Measurements from ENCODE around the gene COQ8A.
"Not testable (repeated sequence)": the region's sequence is repeated elsewhere in the genome, so short reads cannot be mapped to it uniquely, and the experiment has no call there.

Gene COQ8A

GRCh38 chr1:226985839-226986463 is 45.9 kb downstream of the COQ8A start:
- DNase-seq = no peak

DNA sequence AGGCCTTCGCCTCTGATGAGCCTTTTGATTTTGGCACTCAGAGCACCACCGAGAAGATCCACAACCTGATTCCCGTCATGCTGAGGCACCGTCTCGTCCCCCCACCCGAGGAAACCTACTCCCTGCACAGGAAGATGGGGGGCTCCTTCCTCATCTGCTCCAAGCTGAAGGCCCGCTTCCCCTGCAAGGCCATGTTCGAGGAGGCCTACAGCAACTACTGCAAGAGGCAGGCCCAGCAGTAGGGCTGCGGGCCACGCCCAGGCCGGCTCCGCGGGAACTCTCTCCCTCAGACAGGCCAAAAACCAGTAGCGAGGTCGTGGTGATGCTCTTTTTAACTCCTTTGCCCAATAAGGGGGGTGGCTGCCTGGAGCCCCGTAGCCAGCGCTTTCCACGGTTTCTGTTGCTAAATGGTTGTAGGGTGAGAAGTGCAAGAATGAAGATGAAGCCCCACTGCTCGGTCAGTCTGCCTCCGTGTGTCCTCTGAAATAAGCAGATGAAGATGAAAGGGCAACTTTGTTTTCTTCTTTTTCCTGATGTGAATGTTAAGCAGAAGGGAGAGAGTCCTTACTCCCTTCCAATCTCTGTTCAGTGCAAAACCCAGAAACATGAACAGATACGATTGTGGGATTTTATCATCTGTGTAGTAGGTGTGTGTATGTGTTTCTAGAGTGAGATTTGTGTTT is 46.5 kb downstream of the COQ8A start:
- DNase-seq = no peak

GRCh38 chr1:226987179-226987536 is 47.1 kb downstream of the COQ8A start:
- no peak for DNase-seq

DNA sequence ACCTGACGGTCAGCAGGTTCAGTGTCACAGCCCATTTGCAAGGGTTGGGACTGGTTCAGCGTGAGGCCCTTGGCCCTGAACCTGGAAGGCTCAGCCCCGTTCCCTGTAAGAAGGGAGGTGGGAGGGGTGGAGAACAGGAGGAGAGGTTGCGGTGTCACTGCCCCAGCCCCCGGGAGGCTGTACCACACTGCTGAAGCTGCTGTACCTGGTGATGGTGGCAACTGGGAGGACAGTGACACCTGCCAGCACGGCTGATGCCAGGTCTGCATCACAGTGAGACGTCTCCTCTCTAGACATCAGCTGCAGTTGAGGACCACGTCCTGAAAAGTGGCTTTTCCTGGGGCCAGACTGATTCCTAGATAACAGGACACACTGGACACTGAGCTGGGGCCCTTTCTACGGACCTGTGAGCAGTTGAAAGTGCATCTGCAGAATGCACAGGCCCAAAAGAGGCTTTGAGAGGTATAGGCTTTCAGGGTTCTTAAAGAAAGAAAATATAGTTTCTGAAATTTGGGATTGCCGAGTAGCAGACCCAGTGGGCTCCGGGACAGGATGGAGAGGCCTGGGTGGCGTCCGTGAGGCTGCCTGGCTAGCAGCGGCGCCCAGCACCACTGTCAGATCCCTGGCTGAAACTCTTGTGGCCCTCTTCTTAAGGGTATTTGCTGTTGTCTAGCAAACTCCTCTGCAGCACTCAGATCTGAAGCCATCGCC is 47.7 kb downstream of the COQ8A start:
- no peak for DNase-seq

DNA sequence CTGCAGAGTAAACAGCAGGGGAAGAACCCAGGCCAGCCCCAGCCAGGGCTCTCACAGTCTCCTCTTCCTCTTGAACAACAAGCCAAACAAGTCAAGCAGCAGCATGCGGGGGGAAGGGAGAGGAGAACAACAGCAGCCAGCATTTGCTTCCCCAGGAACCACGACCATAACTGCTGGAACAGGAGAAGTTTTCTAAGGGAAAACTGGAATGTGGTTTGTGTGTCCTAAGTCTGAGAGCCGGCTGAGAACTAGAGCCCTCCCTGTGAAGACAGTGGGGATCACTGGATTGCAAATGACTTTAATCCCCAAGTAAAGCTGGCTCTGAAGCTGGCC is 48.2 kb downstream of the COQ8A start:
- no peak for DNase-seq

DNA sequence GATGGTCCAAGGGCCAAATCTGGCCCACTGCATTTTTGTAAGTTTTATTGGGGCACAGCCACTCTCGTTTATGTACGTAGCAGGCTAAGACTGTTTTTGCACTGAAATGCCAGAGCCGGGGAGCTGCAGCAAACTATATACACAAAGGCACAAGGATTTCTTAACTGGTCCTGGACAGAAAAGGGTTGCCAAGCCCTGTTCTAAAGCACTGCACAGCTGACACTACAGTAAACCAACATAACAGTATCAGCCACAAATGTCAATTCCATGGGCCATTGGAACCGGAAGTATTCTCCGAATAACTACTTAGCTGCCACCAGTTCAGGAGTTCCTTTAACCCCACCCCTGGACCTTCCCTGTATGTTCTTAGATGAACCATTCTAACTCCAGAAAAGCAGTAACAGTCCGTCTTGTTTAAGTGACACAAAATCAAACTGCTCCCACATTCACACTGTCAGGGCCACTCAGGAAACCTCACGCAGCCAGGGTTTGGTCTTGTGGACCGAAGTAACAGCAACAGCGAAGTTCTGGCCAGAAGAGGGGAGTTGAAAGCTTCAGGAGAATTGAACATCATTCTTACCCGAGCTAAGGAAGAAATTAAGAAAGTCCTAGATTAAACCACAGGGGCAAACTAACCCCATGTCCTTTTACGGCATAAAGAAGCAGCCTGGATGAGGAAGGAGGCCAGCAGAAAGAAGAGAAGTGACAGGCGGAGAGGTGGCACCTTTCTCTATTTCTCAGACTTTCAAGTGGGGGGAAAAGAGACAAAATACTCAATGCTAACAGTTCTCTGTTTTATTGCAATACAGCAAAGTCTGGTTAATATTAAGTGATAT is 49.2 kb downstream of the COQ8A start:
- no peak for DNase-seq

DNA sequence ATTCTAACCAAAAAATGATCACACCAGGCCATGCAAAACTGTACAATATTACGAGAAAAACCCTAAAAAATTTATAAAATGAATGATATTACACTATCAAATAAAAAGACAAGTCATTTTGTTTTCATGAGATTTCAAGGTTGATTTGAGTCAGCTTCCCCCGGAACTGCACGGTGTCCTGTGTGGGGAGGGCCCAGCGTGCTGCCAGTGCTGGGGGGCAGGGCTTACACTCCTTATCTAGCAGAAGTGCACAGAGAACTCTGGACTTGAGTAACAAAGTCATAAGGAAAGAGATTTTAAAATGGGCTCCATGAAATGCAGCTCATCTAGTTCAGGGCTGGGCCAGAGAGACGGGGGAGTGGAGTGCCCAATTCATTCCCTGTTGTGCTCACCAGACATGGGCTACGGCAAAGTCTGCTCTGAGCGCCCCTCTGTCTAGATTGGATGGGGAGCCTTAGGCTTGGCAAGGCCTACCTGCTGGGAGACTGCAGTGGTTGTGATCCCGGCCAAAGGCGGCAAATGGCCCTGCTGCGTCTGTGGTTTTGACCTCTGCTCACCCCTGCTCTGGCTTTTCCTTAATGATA is 50.1 kb downstream of the COQ8A start:
- DNase-seq = no peak

- no peak for DNase-seq
Observed at GRCh38 chr1:226991920-226992319, 51.8 kb downstream of the COQ8A start.

DNA sequence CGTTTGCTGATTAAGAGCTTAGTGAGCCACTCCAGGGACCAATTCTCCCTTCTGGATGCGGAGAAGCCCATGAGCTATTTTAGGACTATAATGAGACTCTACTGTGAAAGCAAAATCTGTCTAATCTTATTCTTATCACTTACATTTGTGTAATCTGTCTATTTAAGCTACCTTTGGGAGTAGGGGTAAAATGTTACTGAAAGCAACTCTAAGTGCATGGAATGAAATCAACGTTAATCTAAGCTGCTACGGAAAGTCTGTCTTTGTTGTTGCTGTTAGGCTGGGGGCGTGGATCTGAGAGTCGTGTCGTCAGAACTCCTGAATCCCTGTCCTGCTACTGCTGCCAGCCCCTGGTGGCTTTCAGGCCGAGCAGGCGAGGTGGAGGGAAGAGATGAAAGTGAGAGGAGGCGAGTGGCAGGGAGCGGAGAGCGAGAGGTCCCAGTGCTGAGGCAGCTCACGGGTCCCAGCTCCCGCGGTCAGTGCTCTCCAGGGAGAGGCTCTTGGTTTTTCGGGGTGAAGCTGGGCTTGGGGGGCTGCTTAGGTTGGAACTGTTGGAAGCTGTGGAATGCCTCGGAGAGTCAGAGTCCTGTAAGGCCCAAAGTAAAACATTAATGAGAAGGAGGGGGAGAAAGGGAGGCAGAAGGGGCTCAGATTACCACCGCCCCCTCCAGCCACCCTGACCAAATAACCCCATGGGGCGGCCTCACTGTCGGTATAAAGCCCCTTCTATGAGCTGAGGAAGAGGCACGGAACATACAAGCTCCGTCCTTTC is 53.9 kb downstream of the COQ8A start:
- no peak for DNase-seq

DNA sequence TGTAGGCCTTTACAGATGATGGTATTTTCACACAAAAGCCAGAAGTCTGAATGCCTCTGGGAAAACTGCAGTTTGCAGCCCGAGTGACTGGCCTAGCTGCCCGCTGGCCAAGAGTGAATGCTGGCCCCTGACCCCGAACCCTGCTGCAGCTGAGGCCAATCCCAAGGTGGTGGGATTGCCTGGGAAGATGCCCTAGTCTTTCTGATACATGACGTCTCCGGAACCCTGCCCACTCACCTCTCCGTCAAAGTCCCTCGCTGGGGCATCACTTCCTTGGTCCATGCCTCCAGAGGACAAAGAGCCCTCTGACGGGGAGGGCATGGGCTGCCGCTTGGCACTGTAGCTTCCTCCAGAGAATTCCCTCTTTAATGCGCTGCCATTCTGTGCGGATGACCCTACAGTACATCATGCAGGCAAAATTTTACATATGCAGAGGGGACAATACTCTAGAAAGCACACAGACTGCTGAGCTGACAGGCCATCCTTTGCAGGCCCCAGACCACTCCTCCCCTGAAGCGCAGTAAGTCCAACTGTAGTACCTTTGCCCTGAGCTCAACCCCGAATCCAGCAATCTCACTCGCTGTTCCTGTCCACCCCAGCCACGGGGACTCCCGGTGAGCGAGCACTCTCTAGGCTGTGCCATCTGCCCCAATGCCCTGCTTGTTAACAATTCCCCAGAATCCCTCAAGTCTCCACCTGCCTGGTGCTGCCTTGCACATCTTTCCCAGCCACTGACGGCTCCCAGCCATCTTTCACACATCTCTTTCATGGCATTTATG is 54.7 kb downstream of the COQ8A start:
- DNase-seq = no peak

- DNase-seq = no peak
Observed at GRCh38 chr1:226995365-226996332, 55.6 kb downstream of the COQ8A start.

GRCh38 chr1:226999579-226999978 is 59.5 kb downstream of the COQ8A start:
- not testable (repeated sequence) for DNase-seq

GRCh38 chr1:227002531-227003049 is 62.5 kb downstream of the COQ8A start:
- no peak for DNase-seq

DNA sequence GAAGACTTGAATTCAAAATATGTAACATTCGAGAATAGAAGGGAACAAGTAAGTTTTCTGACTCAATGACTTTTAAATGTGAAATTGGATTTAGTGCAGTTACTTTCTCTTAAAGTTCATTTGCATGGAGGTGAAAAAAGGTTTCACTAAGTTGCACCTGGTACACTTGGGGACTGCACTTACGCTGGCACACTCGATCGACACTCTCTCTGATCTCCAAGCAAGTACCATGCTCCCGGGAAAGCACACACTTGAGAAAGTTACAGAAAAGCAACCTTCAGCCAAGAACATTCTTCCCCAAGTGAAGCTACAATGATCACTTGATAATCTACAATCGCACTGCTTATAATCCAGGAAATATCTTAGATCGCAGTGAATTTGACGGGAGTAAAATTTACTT is 63.1 kb downstream of the COQ8A start:
- no peak for DNase-seq

DNA sequence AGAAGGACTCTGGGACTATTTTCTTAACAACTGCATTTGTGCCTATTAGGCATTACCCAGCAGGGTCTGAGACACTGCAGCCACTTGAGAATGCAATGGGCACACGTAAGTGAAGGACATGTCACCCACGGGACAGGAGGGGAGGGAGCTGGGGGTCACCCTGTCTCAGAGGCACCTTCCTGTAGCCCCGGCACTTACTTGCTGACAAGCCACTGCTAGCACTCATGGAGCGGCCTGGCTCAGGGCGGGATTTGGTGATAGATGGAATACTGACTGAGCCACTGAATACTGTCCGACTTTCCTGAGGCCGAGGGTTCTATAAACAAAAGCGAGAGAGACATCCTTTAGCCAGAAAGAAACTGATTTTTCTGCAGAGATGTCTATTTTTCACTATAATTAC is 64.7 kb downstream of the COQ8A start:
- no peak for DNase-seq

- DNase-seq = no peak
Observed at GRCh38 chr1:227006226-227006796, 66.2 kb downstream of the COQ8A start.

DNA sequence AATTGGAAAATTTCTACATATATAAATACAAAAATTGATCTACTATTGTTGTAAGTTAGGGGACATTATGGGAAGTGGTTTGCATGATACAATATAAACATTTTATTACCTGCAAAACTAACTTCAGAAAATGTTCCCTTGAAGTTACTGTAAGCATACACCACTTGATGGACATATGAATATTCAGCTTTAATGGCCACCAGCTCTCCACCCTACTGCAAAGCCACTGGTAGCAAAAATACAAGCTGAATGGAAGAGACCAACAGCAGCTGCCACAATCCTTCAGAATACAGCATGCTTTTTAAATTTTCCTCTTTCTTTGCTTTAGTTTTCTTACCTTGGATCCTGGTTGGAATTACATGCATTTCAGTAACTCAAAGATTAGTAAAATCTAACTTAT is 69.8 kb downstream of the COQ8A start:
- DNase-seq = no peak

- DNase-seq = no peak
Observed at GRCh38 chr1:227010645-227011044, 70.6 kb downstream of the COQ8A start.

DNA sequence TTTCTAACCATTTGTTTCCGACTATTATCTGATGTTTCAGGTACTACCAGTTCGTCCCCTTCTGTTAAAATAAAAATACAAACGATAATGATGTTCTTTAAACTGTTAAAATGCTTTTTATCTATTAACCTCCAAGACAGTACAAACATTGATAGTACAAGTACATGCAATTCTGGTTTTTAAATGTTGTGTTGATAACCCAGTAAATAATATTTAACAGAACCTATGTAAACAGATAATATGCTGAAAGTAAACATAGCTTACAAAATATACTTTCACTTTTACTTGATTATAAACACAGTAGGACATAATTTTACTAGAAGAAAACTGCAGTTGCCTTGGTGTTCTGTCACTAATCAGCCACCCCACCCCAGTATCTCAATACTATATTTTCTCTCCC is 76.9 kb downstream of the COQ8A start:
- DNase-seq = no peak

DNA sequence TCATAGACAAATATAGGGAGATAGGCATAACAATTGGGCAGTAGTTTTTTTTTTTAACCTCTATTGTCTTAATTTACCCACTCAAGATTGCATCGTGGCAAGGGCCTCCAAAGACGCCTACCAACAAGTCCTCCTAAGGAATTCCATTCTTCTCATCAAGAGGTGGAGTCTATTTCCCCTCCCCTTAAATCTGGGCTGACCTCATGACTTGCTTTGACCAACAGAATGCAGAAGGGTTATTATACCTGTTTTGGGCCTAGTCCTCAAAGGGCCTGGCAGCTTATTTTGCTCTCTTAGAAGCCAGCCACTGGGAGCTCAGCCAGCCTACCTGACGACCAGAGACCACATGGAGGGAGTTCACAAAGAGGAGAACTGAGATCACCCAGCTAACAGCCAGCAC is 92.3 kb downstream of the COQ8A start:
- no peak for DNase-seq
